Activated CD8-positive, alpha-beta T cell treated with anti-CD3 and anti-CD28 coated beads, Interleukin-2, amount 10 ng/mL, durations not matched to agents 7 days and 5 days (primary cell): Measurements from ENCODE around the gene PDE11A. TPM values are rescaled to one million over a fixed set of nuclear protein-coding genes. Genes with fewer than 3 reads are reported as not detected.
"Not testable (repeated sequence)": the region's sequence is repeated elsewhere in the genome, so short reads cannot be mapped to it uniquely, and the experiment has no call there.

Experiments used
- ATAC-seq: fragments of 150-1000 bp; cut with Tn5 transposase; one replicate; pipeline ENCODE4 v1.10.0; 2021; ENCODE audit warnings: moderate library complexity
- CTCF ChIA-PET: fragments of 350-600 bp; sonication (Branson Sonifier 250); formaldehyde crosslinking; loops from one replicate; lab custom pipeline; 2021; ENCODE audit warnings: antibody characterized with exemption; lab: Charles Lee
- POLR2A ChIA-PET: fragments of 350-600 bp; sonication (Branson Sonifier 250); formaldehyde crosslinking; loops from one replicate; lab custom pipeline; 2021; ENCODE audit warnings: antibody characterized with exemption; lab: Charles Lee
- DNase-seq: peaks from one replicate; pipeline ENCODE4 v3.0.0-alpha.2; 2020
- H3K27ac Mint-ChIP-seq: one replicate; pipeline ENCODE4 v1.8.0; 2021; ENCODE audit warnings: mild to moderate bottlenecking, mixed read lengths
- H3K27me3 Mint-ChIP-seq: one replicate; pipeline ENCODE4 v1.8.0; 2021; ENCODE audit warnings: low read depth, mixed read lengths
- H3K36me3 Mint-ChIP-seq: one replicate; pipeline ENCODE4 v1.8.0; 2021; ENCODE audit warnings: low read depth, mixed read lengths
- H3K4me1 Mint-ChIP-seq: one replicate; pipeline ENCODE4 v1.8.0; 2021; ENCODE audit warnings: low read depth, mixed read lengths
- H3K4me3 Mint-ChIP-seq: one replicate; pipeline ENCODE4 v1.8.0; 2021; ENCODE audit warnings: mild to moderate bottlenecking, mixed read lengths
- H3K9me3 Mint-ChIP-seq: one replicate; pipeline ENCODE4 v1.8.0; 2022; ENCODE audit warnings: mixed read lengths; ENCODE audit not compliant: insufficient read depth
- total RNA-seq, 2 experiments: library from RNA; stranded (reverse); gene quantifications; one replicate each; pipeline ENCODE4 v1.2.3, GENCODE V29; 2021

The PDE11A gene
- total RNA-seq, 2 experiments from 2014 or later: not detected

DNA sequence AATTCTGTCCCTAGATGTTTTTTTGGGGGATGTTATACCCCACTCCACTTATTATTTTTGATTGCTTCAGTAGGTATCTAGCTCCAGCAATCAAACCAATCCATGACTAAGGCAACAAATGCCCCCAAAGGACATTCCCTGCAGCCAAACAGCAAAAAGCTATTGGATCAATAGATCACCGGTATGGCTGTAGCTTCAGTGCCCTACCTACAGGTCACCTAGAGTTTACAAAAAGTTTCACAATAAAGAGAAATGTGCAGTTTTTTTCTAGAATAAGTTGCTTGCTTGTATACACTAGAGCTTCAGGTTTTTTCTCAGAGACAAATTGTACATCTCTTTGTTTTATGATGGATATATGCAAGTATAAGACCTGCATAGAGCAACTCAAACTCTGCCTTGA lies 27.7 kb downstream of the PDE11A start:
- H3K4me1 Mint-ChIP-seq: no peaks in the 10 kb centered on the region
- DNase-seq (no peak), ATAC-seq (no peak)
- CTCF ChIA-PET: no interaction called here
- H3K36me3 Mint-ChIP-seq: no peaks in the 10 kb centered on the region
- H3K4me3 Mint-ChIP-seq: no peak overlapping the region
- POLR2A ChIA-PET: no interaction called here
- no peaks in the 10 kb centered on the region for H3K27me3 Mint-ChIP-seq
- no peak overlapping the region for H3K27ac Mint-ChIP-seq
- no peaks in the 10 kb centered on the region for H3K9me3 Mint-ChIP-seq

DNA sequence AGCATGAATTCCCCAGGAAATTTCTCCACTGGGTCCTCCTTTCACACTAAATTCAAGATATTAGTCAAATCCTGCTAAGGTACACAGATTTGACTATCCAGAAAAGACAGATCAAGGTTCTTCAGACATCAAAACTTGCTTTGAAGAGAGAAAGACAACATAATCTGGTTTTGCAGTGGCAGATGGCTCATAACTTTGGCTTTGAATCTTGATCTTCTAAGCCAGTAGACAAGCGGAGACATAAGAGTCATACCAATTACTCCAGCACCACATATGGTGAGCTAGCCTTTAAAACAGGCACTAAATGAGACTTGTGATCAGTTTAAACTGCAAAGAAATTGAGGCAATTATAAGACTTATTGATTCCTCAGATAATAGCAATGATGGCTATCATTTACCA lies 29.3 kb downstream of the PDE11A start:
- H3K27me3 Mint-ChIP-seq: peaks cover 4% of the 10 kb centered on the region
- no peak overlapping the region for H3K27ac Mint-ChIP-seq
- no peak for ATAC-seq
- H3K4me1 Mint-ChIP-seq: no peaks in the 10 kb centered on the region
- no peak overlapping the region for H3K4me3 Mint-ChIP-seq
- ChIA-PET CTCF (no interaction called here), POLR2A (no interaction called here)
- no peaks in the 10 kb centered on the region for H3K36me3 Mint-ChIP-seq
- H3K9me3 Mint-ChIP-seq: no peaks in the 10 kb centered on the region
- no peak for DNase-seq

DNA sequence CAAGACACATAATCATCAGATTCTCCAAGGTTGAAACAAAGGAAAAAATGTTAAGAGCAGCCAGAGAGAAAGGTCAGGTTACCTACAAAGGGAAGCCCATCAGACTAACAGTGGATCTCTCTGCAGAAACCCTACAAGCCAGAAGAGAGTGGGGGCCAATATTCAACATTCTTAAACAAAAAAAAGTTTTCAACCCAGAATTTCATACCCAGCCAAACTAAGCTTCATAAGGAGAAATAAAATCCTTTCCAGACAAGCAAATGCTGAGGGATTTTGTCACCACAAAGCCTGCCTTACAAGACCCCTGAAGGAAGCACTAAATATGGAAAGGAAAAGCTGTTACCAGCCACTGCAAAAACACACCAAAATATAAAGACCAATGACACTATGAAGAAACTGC lies 39.0 kb downstream of the PDE11A start:
- H3K4me3 Mint-ChIP-seq, H3K36me3 Mint-ChIP-seq, H3K27ac Mint-ChIP-seq, H3K9me3 Mint-ChIP-seq, DNase-seq, CTCF ChIA-PET, H3K27me3 Mint-ChIP-seq, POLR2A ChIA-PET, ATAC-seq, H3K4me1 Mint-ChIP-seq: not testable (repeated sequence)

DNA sequence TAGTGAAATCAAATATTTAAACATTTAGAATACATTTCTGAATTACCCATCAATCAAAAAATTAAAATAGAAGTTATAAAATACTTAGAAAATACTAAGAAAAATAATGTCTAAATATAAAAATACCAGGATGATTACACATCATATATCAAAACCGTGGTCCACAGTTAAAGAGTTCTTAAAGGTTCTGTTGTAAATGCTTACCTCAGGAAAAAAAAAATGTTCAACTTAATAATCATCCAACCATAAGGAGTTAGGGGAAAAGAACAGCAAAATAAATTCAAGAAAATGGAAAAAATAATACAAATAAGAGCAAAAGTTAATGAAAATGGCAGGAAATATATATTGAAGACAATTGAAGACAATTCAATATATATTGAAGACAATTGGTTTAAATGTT lies 43.2 kb downstream of the PDE11A start:
- H3K4me3 Mint-ChIP-seq: no peak overlapping the region
- no peaks in the 10 kb centered on the region for H3K9me3 Mint-ChIP-seq
- no peak overlapping the region for H3K27ac Mint-ChIP-seq
- ChIA-PET CTCF (no interaction called here), POLR2A (no interaction called here)
- ATAC-seq: no peak
- H3K27me3 Mint-ChIP-seq: peaks cover 5% of the 10 kb centered on the region
- no peak for DNase-seq
- no peaks in the 10 kb centered on the region for H3K36me3 Mint-ChIP-seq
- no peaks in the 10 kb centered on the region for H3K4me1 Mint-ChIP-seq

DNA sequence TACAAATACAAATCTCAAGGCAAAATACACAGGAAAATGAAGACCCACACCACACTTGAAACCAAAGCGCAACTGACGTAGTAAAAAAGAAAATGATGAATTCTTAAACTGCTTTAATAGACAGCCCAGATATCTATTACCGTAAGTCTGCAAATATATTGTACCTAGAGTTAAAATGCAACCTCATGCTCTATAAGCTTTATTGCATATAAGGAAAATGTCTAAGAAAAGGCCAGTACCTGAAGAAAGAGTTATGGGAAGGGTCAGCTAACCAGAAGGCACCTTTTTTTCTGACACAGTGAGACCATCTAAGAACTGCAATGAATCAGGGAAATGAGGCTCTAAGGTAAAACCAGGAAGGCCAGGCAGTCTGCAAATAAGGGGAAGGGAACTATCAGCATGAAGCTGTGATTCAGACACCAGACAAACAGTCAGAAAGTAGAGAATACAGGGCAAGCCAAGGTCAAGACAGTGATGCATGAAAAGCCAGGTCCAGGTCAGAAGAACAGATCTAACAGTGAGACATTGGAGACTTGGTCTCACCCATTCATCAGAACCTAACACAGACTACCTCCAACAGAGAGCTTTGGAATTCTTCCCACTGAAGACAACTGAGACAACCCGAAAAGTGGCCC lies 46.9 kb downstream of the PDE11A start:
- ATAC-seq: no peak

DNA sequence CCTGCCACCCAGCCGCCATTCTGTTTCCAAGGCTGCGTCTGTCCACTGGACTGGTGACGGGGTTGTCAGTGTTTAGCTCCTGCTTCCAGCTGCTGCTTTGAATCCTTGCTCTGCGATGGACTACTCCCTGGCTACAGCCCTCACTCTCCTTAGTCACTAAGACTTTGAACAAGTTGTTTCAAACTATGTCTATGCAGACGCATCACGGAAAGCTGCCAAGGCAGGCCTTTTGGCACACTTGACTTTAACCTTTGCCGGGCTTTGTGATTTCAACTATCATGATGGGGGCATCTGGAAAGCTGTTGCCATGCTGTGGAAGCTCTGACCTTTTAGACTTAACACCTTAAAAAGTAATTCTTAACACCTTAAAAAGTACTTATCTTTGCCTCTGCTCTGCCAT lies 54.4 kb downstream of the PDE11A start:
- no peak overlapping the region for H3K4me3 Mint-ChIP-seq
- DNase-seq (no peak), ATAC-seq (no peak)
- no peaks in the 10 kb centered on the region for H3K4me1 Mint-ChIP-seq
- CTCF ChIA-PET: no interaction called here
- H3K9me3 Mint-ChIP-seq: no peaks in the 10 kb centered on the region
- peaks cover 7% of the 10 kb centered on the region for H3K27me3 Mint-ChIP-seq
- H3K27ac Mint-ChIP-seq: no peak overlapping the region
- POLR2A ChIA-PET: no interaction called here
- H3K36me3 Mint-ChIP-seq: no peaks in the 10 kb centered on the region

More for the DNA sequence above, 46.9 kb downstream of the PDE11A start:
- POLR2A ChIA-PET: no interaction called here
- H3K36me3 Mint-ChIP-seq: no peaks in the 10 kb centered on the region
- no peak overlapping the region for H3K4me3 Mint-ChIP-seq
- CTCF ChIA-PET: no interaction called here
- no peak for DNase-seq
- peaks cover 11% of the 10 kb centered on the region for H3K27me3 Mint-ChIP-seq
- H3K4me1 Mint-ChIP-seq: no peaks in the 10 kb centered on the region
- no peak overlapping the region for H3K27ac Mint-ChIP-seq
- no peaks in the 10 kb centered on the region for H3K9me3 Mint-ChIP-seq

DNA sequence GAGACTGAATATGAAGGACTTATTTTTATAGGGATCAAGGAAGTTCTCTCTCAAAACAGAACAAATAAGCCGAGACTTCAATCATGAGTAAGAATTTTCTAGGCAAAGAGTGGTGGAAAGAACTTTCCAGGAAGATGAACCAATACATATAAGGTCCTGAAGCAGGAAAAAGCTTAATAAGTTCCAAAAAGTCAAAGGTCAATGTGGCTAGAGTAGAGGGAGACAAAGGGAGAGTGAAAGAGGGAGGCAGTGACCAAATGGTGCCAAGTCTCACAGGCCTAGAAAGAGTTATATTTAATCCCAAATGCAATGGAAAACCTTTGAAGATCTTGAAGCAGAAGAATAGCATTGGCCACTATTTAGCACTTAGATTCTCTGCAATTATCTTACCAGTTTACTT lies 56.0 kb downstream of the PDE11A start:
- H3K27me3 Mint-ChIP-seq: peaks cover 2% of the 10 kb centered on the region
- no peaks in the 10 kb centered on the region for H3K4me1 Mint-ChIP-seq
- ATAC-seq (no peak), DNase-seq (no peak)
- H3K4me3 Mint-ChIP-seq: no peak overlapping the region
- H3K9me3 Mint-ChIP-seq: no peaks in the 10 kb centered on the region
- no peak overlapping the region for H3K27ac Mint-ChIP-seq
- ChIA-PET CTCF (no interaction called here), POLR2A (no interaction called here)
- no peaks in the 10 kb centered on the region for H3K36me3 Mint-ChIP-seq

DNA sequence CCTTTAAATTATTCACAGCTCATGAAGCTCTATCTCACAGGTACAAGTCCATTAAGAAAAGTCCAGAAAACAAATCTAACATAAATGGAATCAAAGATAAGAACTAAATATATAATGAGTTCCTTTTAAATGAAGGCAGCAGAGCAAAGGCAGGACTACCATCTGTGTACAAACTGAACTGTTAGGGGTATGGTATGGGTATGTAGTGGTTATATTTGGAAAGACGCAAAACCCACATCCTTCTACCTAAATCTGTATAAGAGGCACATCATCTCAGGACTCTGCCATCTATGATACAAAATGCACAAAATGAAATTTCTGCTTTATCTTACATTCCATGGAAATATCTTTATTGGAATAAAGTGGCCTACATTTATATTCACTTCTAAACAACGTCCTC lies 59.9 kb downstream of the PDE11A start:
- CTCF ChIA-PET: no interaction called here
- Mint-ChIP-seq H3K4me3 (no peak overlapping the region), H3K4me1 (no peaks in the 10 kb centered on the region), H3K27me3 (peaks cover 2% of the 10 kb centered on the region), H3K27ac (no peak overlapping the region), H3K36me3 (no peaks in the 10 kb centered on the region), H3K9me3 (no peaks in the 10 kb centered on the region)
- no peak for DNase-seq
- POLR2A ChIA-PET: no interaction called here
- ATAC-seq: no peak

DNA sequence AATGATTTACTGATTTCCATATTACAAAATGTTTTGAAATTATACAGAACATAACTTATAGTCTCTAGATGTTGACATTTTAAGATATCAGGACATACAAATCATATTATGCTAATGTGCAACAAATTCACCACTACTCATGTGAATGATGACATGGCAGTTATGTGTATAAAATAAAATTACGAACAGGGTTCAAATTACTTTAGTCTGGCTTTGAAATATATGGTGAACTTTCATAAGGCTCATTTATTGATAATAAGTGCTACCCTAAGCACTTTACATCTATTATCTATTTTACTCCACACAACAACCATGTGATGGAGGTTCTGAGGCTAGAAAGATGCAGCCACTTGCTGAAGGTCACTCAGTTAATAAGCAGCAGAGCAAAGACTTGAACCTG lies 62.8 kb downstream of the PDE11A start:
- ChIA-PET POLR2A (no interaction called here), CTCF (no interaction called here)
- no peaks in the 10 kb centered on the region for H3K36me3 Mint-ChIP-seq
- H3K9me3 Mint-ChIP-seq: no peaks in the 10 kb centered on the region
- H3K4me1 Mint-ChIP-seq: no peaks in the 10 kb centered on the region
- H3K27me3 Mint-ChIP-seq: peaks cover 4% of the 10 kb centered on the region
- ATAC-seq (no peak), DNase-seq (no peak)
- no peak overlapping the region for H3K4me3 Mint-ChIP-seq
- no peak overlapping the region for H3K27ac Mint-ChIP-seq

DNA sequence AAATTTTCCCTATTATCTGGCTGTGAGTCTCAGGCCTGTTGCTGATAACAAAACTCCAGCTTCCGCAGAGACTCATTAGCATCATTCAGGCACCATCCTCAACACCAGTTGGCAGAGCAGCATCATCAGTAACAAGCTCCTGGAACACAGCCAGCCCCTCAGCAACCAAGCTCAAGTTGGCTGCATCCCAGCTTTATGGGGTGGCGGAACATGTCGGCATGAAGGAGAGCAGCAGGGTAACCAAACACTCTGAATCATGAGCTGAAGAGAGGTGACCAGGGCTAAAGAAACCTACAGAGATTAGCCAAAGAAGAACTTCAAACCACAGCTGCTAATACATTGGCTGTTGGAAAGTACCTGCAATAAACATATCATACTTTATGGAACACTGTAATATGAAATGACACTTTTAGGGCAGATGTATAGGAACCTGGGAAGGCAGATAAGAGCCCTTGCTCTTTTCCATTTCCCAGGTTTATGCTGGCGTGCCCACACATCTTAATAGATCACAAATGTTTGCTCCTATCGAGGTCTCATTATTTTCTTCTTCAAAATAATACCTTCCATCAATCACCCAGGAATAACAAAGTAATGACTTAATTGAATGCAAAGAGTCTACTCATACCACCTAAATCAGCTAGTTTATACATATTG lies 63.8 kb downstream of the PDE11A start:
- CTCF ChIA-PET: no interaction called here
- no peak for ATAC-seq
- Mint-ChIP-seq H3K9me3 (no peaks in the 10 kb centered on the region), H3K4me3 (no peak overlapping the region), H3K4me1 (no peaks in the 10 kb centered on the region), H3K36me3 (no peaks in the 10 kb centered on the region), H3K27ac (no peak overlapping the region), H3K27me3 (peaks cover 4% of the 10 kb centered on the region)
- no peak for DNase-seq
- POLR2A ChIA-PET: no interaction called here

DNA sequence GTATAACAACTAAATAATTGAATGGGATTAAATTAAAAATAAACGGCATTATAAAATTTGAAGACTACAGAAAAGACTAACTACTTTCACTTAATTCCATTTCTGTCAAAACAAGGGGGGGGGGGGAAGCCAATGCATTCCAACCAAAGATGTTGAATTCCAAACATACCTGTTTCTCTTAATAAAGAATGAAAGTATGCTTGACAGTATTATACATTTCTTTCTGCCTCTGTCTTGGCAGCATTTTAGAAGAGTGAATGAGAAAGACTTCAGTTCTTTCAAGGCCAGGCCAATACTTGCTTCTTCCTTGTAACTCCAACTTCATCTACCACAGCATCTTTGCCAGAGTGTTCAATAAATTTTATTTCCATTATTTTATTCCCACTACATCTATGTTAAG lies 65.9 kb downstream of the PDE11A start:
- peaks cover 7% of the 10 kb centered on the region for H3K27me3 Mint-ChIP-seq
- H3K4me1 Mint-ChIP-seq: no peaks in the 10 kb centered on the region
- H3K4me3 Mint-ChIP-seq: no peak overlapping the region
- ATAC-seq (no peak), DNase-seq (no peak)
- H3K9me3 Mint-ChIP-seq: peaks cover 3% of the 10 kb centered on the region
- no peak overlapping the region for H3K27ac Mint-ChIP-seq
- ChIA-PET POLR2A (no interaction called here), CTCF (no interaction called here)
- H3K36me3 Mint-ChIP-seq: no peaks in the 10 kb centered on the region

DNA sequence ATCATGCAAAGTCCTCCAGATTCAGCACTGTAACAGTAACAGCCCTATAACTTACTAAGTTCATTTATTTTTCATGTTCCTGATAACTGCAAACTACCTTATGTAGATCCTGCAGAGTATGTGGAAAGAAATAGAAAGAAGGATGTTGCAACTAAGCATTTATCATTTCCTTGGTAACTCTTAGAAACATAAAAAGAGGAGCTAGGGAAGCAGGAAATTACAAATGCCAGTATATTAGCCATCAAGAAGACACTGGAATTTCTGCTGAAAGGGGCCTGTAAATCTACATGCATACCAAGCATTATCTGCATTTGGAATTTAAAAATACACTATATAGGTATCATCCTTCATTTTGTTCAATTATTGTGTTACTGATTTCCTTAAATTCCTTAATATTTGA lies 66.8 kb downstream of the PDE11A start:
- peaks cover 7% of the 10 kb centered on the region for H3K27me3 Mint-ChIP-seq
- POLR2A ChIA-PET: no interaction called here
- H3K9me3 Mint-ChIP-seq: peaks cover 3% of the 10 kb centered on the region
- CTCF ChIA-PET: no interaction called here
- DNase-seq (no peak), ATAC-seq (no peak)
- H3K4me3 Mint-ChIP-seq: no peak overlapping the region
- H3K36me3 Mint-ChIP-seq: no peaks in the 10 kb centered on the region
- H3K27ac Mint-ChIP-seq: no peak overlapping the region
- H3K4me1 Mint-ChIP-seq: no peaks in the 10 kb centered on the region

DNA sequence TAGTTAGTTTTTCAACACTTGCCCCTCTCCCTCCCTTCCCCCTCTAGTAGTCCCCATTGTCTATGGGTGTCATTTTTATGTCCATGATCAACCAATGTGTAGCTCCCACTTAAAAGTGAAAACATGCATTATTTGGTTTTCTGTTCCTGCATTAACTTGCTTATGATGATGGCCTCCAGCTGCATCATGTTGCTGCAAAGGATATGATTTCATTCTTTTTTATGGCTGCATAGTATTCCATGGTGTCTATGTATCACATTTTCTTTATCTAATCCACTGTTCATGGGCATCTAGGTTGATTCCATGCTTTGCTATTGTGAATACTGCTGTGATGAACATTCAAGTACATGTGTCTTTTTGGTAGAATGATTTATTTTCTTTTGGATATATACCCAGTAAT lies 70.5 kb downstream of the PDE11A start:
- Mint-ChIP-seq H3K27me3 (peaks cover 7% of the 10 kb centered on the region), H3K9me3 (peaks cover 3% of the 10 kb centered on the region), H3K4me3 (no peak overlapping the region), H3K36me3 (no peaks in the 10 kb centered on the region), H3K4me1 (no peaks in the 10 kb centered on the region), H3K27ac (no peak overlapping the region)
- CTCF ChIA-PET: no interaction called here
- DNase-seq (no peak), ATAC-seq (no peak)
- POLR2A ChIA-PET: no interaction called here
